ENCODE results near the gene DIO3. TPM values are rescaled to one million over a fixed set of nuclear protein-coding genes. Genes with fewer than 3 reads are reported as not detected.

Gene DIO3
- polyA plus RNA-seq, 1 donor from 2014 or later, result 49.2 TPM

DNA sequence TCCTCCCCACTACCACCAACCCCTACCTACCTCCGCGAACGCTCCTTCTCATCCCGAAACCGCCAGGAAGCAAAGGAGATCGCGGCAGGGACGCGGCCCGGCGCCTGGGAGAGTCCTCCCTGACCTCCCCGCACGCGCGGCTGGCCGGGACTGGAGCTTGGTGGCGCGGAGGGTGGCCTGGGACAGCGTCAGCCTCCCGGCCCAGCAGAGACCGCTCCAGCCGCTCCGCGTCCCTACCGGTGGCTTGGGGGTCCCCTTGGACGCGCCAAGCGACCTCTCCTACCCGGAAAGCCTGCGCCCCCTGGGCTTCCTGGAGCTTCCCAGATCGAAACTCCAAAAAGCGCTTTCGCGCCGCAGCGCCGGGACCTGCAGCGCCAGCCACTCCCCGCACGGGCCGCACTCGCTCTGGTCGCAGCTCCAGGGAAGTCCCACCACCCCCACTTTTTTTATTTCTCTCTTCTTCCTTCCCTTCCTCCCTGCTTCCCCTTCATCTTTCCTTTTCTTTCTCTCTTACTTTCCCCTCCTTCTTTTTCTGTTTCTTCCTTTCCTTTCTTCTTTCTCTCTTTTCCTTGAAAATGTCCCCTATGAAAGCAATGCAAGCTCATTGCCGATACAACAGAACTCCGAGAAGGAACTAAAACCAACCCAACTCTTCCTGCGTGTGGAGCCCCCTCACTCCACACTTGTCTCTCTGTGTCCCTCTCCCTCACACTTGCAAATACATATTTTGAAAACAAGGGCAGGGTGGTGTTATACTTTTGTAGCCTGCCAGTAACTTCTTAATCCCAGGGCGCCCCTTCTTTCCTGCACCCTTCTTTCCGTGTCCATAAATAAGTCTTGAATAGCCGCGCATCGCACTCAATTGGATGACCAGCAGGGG lies 3.8 kb downstream of the DIO3 start:
- no peaks in the 10 kb centered on the region for H3K9me3 ChIP-seq (ENCODE audit: low read length)
- peaks cover 63% of the 10 kb centered on the region for H3K27me3 ChIP-seq (ENCODE audit: insufficient read depth, low read depth, low read length)
- peak overlapping the region; percentile 56 for H3K9ac ChIP-seq (ENCODE audit: low read length)
- no peak overlapping the region for H2AFZ ChIP-seq (ENCODE audit: low read depth, low read length)
- peak overlapping the region; percentile 68 for H3K4me2 ChIP-seq (ENCODE audit: low read length)
- no peaks in the 10 kb centered on the region for H4K20me1 ChIP-seq (ENCODE audit: insufficient read depth)
- TF ChIP-seq, protein P1, sequence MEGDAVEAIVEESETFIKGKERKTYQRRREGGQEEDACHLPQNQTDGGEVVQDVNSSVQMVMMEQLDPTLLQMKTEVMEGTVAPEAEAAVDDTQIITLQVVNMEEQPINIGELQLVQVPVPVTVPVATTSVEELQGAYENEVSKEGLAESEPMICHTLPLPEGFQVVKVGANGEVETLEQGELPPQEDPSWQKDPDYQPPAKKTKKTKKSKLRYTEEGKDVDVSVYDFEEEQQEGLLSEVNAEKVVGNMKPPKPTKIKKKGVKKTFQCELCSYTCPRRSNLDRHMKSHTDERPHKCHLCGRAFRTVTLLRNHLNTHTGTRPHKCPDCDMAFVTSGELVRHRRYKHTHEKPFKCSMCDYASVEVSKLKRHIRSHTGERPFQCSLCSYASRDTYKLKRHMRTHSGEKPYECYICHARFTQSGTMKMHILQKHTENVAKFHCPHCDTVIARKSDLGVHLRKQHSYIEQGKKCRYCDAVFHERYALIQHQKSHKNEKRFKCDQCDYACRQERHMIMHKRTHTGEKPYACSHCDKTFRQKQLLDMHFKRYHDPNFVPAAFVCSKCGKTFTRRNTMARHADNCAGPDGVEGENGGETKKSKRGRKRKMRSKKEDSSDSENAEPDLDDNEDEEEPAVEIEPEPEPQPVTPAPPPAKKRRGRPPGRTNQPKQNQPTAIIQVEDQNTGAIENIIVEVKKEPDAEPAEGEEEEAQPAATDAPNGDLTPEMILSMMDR (IDR thresholded peaks at IDR 0.05; ENCODE audit: poor library complexity, severe bottlenecking), result no peak
- peak; percentile 71 for TF ChIP-seq EZH2 (IDR thresholded peaks at IDR 0.05; ENCODE audit: borderline replicate concordance, insufficient read depth, low read length, poor library complexity, severe bottlenecking)
- no peaks in the 10 kb centered on the region for H3K79me2 ChIP-seq (replicated peaks; ENCODE audit: insufficient read depth, low read length)
- peak overlapping the region; percentile 74 for H3K4me3 ChIP-seq (ENCODE audit: low read length)
- no peaks in the 10 kb centered on the region for H3K9me2 ChIP-seq (ENCODE audit: insufficient read depth, low read length)
- no peaks in the 10 kb centered on the region for H3F3A ChIP-seq (ENCODE audit: insufficient read depth, low read length, poor library complexity, severe bottlenecking)
- no peaks in the 10 kb centered on the region for H3K36me3 ChIP-seq (ENCODE audit: insufficient read depth, low read length)
- no peak overlapping the region for H3K27ac ChIP-seq (ENCODE audit: low read length)

- Histone ChIP-seq H4K20me1 (ENCODE audit: insufficient read depth) (no peaks in the 10 kb centered on the region), H3K36me3 (ENCODE audit: insufficient read depth, low read length) (no peaks in the 10 kb centered on the region), H3K9ac (ENCODE audit: low read length) (no peak overlapping the region), H2AFZ (ENCODE audit: low read depth, low read length) (no peak overlapping the region), H3K79me2 (replicated peaks; ENCODE audit: insufficient read depth, low read length) (no peaks in the 10 kb centered on the region), H3K4me2 (ENCODE audit: low read length) (no peak overlapping the region), H3K4me3 (ENCODE audit: low read length) (no peak overlapping the region), H3K27me3 (ENCODE audit: insufficient read depth, low read depth, low read length) (peaks cover 50% of the 10 kb centered on the region), H3K9me3 (ENCODE audit: low read length) (no peaks in the 10 kb centered on the region), H3F3A (ENCODE audit: insufficient read depth, low read length, poor library complexity, severe bottlenecking) (no peaks in the 10 kb centered on the region), H3K9me2 (ENCODE audit: insufficient read depth, low read length) (no peaks in the 10 kb centered on the region), H3K27ac (ENCODE audit: low read length) (no peak overlapping the region)
- no peak for TF ChIP-seq MXI1 (conservative IDR thresholded peaks at IDR 0.05; ENCODE audit: poor library complexity, severe bottlenecking)
- TF ChIP-seq REST (IDR thresholded peaks at IDR 0.05; ENCODE audit: borderline replicate concordance), result no peak
- TF ChIP-seq TAF1 (IDR thresholded peaks at IDR 0.05; ENCODE audit: low read depth), result no peak
- TF ChIP-seq EZH2 (IDR thresholded peaks at IDR 0.05; ENCODE audit: borderline replicate concordance, insufficient read depth, low read length, poor library complexity, severe bottlenecking), result no peak
- TF ChIP-seq RAD21 (conservative IDR thresholded peaks at IDR 0.05), result no peak
- TF ChIP-seq, protein P1 (IDR thresholded peaks at IDR 0.05; ENCODE audit: poor library complexity, severe bottlenecking), result no peak
- no peak for TF ChIP-seq POLR2AphosphoS5 (IDR thresholded peaks at IDR 0.05)
- no peak for TF ChIP-seq EP300 (conservative IDR thresholded peaks at IDR 0.05; ENCODE audit: poor library complexity, severe bottlenecking)
- no peak for TF ChIP-seq SMC3 (conservative IDR thresholded peaks at IDR 0.05; ENCODE audit: poor library complexity)
Observed at GRCh38 chr14:101567252-101567651, 6.0 kb downstream of the DIO3 start.

Measured in neural cell (in vitro differentiated cells).